Measurements from ENCODE around the gene GRIK1. TPM values are rescaled to one million over a fixed set of nuclear protein-coding genes. Genes with fewer than 3 reads are reported as not detected.

GRIK1 gene
- total RNA-seq, 1 experiment from 2014 or later: not detected

GRCh38 chr21:29953072-29953471 lies 13.3 kb upstream of the GRIK1 start:
- no peaks in the 10 kb centered on the region for H3K79me2 ChIP-seq (ENCODE audit: low read depth)
- H4K20me1 ChIP-seq (ENCODE audit: insufficient read depth): no peaks in the 10 kb centered on the region
- intact Hi-C loops (cut with micrococcal nuclease; ENCODE audit: unreplicated experiment): no loop called here
- H3K27me3 ChIP-seq (ENCODE audit: insufficient read depth, low read depth): no peaks in the 10 kb centered on the region
- TF ChIP-seq CTCF (conservative IDR thresholded peaks at IDR 0.05): no peak
- TF ChIP-seq EZH2 (IDR thresholded peaks at IDR 0.05; ENCODE audit: low read depth): no peak
- no peaks in the 10 kb centered on the region for H3K9me2 ChIP-seq (ENCODE audit: insufficient read depth)
- H3K4me3 ChIP-seq: no peak overlapping the region
- ChIA-PET CTCF (interaction anchor here (0.8 kb wide), 1 partner anchor 271 kb away, joined by 4 read pairs; no protein-coding TSS in a partner anchor), POLR2A (ENCODE audit: unreplicated experiment) (no interaction called here)
- no peak overlapping the region for H3K27ac ChIP-seq
- H3K36me3 ChIP-seq (ENCODE audit: low read depth): no peaks in the 10 kb centered on the region
- BruUV-seq (replicated peaks): no TSS peak
- H2AFZ ChIP-seq: no peak overlapping the region
- H3K4me2 ChIP-seq: no peak overlapping the region
- no peaks in the 10 kb centered on the region for H3F3A ChIP-seq (ENCODE audit: insufficient read depth, low read depth)
- H3K9me3 ChIP-seq (ENCODE audit: insufficient read depth, low read depth): no peaks in the 10 kb centered on the region
- DNase-seq: no peak
- no peaks in the 10 kb centered on the region for H3K4me1 ChIP-seq (replicated peaks; ENCODE audit: insufficient read depth)

GRCh38 chr21:29951911-29952310 lies 12.1 kb upstream of the GRIK1 start:
- TF ChIP-seq EZH2 (IDR thresholded peaks at IDR 0.05; ENCODE audit: low read depth) (no peak), CTCF (conservative IDR thresholded peaks at IDR 0.05) (no peak)
- no peak overlapping the region for H3K4me2 ChIP-seq
- intact Hi-C loops (cut with micrococcal nuclease; ENCODE audit: unreplicated experiment): no loop called here
- no peaks in the 10 kb centered on the region for H3K9me2 ChIP-seq (ENCODE audit: insufficient read depth)
- ChIA-PET CTCF (no interaction called here), POLR2A (ENCODE audit: unreplicated experiment) (no interaction called here)
- H3K27ac ChIP-seq: no peak overlapping the region
- no peaks in the 10 kb centered on the region for H3K4me1 ChIP-seq (replicated peaks; ENCODE audit: insufficient read depth)
- H3K4me3 ChIP-seq: no peak overlapping the region
- BruUV-seq (replicated peaks): no TSS peak
- no peaks in the 10 kb centered on the region for H3K79me2 ChIP-seq (ENCODE audit: low read depth)
- H3F3A ChIP-seq (ENCODE audit: insufficient read depth, low read depth): no peaks in the 10 kb centered on the region
- no peak overlapping the region for H2AFZ ChIP-seq
- no peaks in the 10 kb centered on the region for H4K20me1 ChIP-seq (ENCODE audit: insufficient read depth)
- DNase-seq: no peak
- H3K27me3 ChIP-seq (ENCODE audit: insufficient read depth, low read depth): no peaks in the 10 kb centered on the region
- no peaks in the 10 kb centered on the region for H3K36me3 ChIP-seq (ENCODE audit: low read depth)
- no peaks in the 10 kb centered on the region for H3K9me3 ChIP-seq (ENCODE audit: insufficient read depth, low read depth)

GRCh38 chr21:29949991-29950390 lies 10.2 kb upstream of the GRIK1 start:
- intact Hi-C loops (cut with micrococcal nuclease; ENCODE audit: unreplicated experiment): no loop called here
- no TSS peak for BruUV-seq (replicated peaks)
- Histone ChIP-seq H3K4me1 (replicated peaks; ENCODE audit: insufficient read depth) (no peaks in the 10 kb centered on the region), H3K27ac (no peak overlapping the region), H3K79me2 (ENCODE audit: low read depth) (no peaks in the 10 kb centered on the region), H4K20me1 (ENCODE audit: insufficient read depth) (no peaks in the 10 kb centered on the region), H3K36me3 (ENCODE audit: low read depth) (no peaks in the 10 kb centered on the region), H3F3A (ENCODE audit: insufficient read depth, low read depth) (no peaks in the 10 kb centered on the region), H3K9me3 (ENCODE audit: insufficient read depth, low read depth) (no peaks in the 10 kb centered on the region), H2AFZ (no peak overlapping the region), H3K27me3 (ENCODE audit: insufficient read depth, low read depth) (no peaks in the 10 kb centered on the region), H3K4me2 (no peak overlapping the region), H3K9me2 (ENCODE audit: insufficient read depth) (no peaks in the 10 kb centered on the region), H3K4me3 (no peak overlapping the region)
- ChIA-PET POLR2A (ENCODE audit: unreplicated experiment) (interaction anchor here (0.5 kb wide), 1 partner anchor 94 kb away, joined by 4 read pairs; no protein-coding TSS in a partner anchor), CTCF (interaction anchor here (0.7 kb wide), 1 partner anchor 449 kb away, joined by 3 read pairs; no protein-coding TSS in a partner anchor)
- TF ChIP-seq CTCF (conservative IDR thresholded peaks at IDR 0.05) (no peak), EZH2 (IDR thresholded peaks at IDR 0.05; ENCODE audit: low read depth) (no peak)
- no peak for DNase-seq

Data from PC-9 (cell line).